GM18951 (cell line): Measurements from ENCODE around the gene CCDC80.

Experiments
- POLR2A ChIP-seq: IDR thresholded peaks from 4 replicates; pipeline ENCODE4 v1.6.1; 2011; ENCODE audit warnings: mild to moderate bottlenecking; ENCODE audit not compliant: insufficient read length, insufficient read depth; ENCODE audit errors: extremely low read depth
- in situ Hi-C: fragments of 300-500 bp; cut with MboI; formaldehyde crosslinking; loops from one replicate; pipeline ENCODE4 v1.12.0; 2022; ENCODE audit warnings: low sequenced_read_pairs, mixed read lengths, inconsistent platforms; ENCODE audit not compliant: unreplicated experiment

Gene CCDC80

GRCh38 chr3:112651071-112651470 lies 10.1 kb upstream of the CCDC80 start:
- no peak for TF ChIP-seq POLR2A
- in situ Hi-C loops = no loop called here

- in situ Hi-C loops = no loop called here
Observed at GRCh38 chr3:112650482-112650881, 9.5 kb upstream of the CCDC80 start.

GRCh38 chr3:112649478-112649735 lies 8.5 kb upstream of the CCDC80 start:
- in situ Hi-C loops = loop anchor here (10.0 to 25.0 kb wide), 2 partner anchors 325 to 638 kb away; partner anchors contain the start of gene CD200R1
- TF ChIP-seq POLR2A = no peak

More at GRCh38 chr3:112650482-112650881, 9.5 kb upstream of the CCDC80 start:
- no peak for TF ChIP-seq POLR2A

GRCh38 chr3:112647122-112647521 lies 6.2 kb upstream of the CCDC80 start:
- in situ Hi-C loops = loop anchor here (10.0 to 25.0 kb wide), 2 partner anchors 328 to 640 kb away; partner anchors contain the start of gene CD200R1
- no peak for TF ChIP-seq POLR2A

GRCh38 chr3:112646623-112647022 lies 5.7 kb upstream of the CCDC80 start:
- in situ Hi-C loops = loop anchor here (10.0 to 25.0 kb wide), 2 partner anchors 328 to 641 kb away; partner anchors contain the start of gene CD200R1
- no peak for TF ChIP-seq POLR2A

GRCh38 chr3:112644453-112644852 lies 3.5 kb upstream of the CCDC80 start:
- in situ Hi-C loops = loop anchor here (10.0 to 25.0 kb wide), 2 partner anchors 330 to 643 kb away; partner anchors contain the start of gene CD200R1
- TF ChIP-seq POLR2A = no peak

- TF ChIP-seq POLR2A = no peak
- in situ Hi-C loops = loop anchor here (10.0 to 25.0 kb wide), 2 partner anchors 331 to 644 kb away; partner anchors contain the start of gene CD200R1
Observed at GRCh38 chr3:112643621-112644240, 2.8 kb upstream of the CCDC80 start.

GRCh38 chr3:112642912-112643506 lies 2.1 kb upstream of the CCDC80 start:
- in situ Hi-C loops = loop anchor here (10.0 to 25.0 kb wide), 2 partner anchors 332 to 644 kb away; partner anchors contain the start of gene CD200R1
- no peak for TF ChIP-seq POLR2A

GRCh38 chr3:112640276-112640929 lies 540 bp downstream of the CCDC80 start:
- in situ Hi-C loops = loop anchor here (10.0 to 25.0 kb wide), 2 partner anchors 334 to 647 kb away; partner anchors contain the start of gene CD200R1
- no peak for TF ChIP-seq POLR2A

GRCh38 chr3:112639455-112640225 lies 1.3 kb downstream of the CCDC80 start:
- in situ Hi-C loops = loop anchor here (10.0 to 25.0 kb wide), 2 partner anchors 335 to 648 kb away; partner anchors contain the start of gene CD200R1
- TF ChIP-seq POLR2A = no peak

GRCh38 chr3:112638327-112639020 lies 2.5 kb downstream of the CCDC80 start:
- in situ Hi-C loops = loop anchor here (25.0 kb wide), 1 partner anchor 649 kb away; no protein-coding TSS in a partner anchor
- no peak for TF ChIP-seq POLR2A

GRCh38 chr3:112637700-112638099 lies 3.2 kb downstream of the CCDC80 start:
- in situ Hi-C loops = loop anchor here (25.0 kb wide), 1 partner anchor 650 kb away; no protein-coding TSS in a partner anchor
- no peak for TF ChIP-seq POLR2A
